GM18870 (cell line): ENCODE data around the gene CDH23.

Experiments used
- ATAC-seq: cut with Tn5 transposase; IDR thresholded peaks from one replicate; pipeline ENCODE4 v1.9.1; 2021; ENCODE audit warnings: moderate library complexity; ENCODE audit not compliant: unreplicated experiment

CDH23 gene

GRCh38 chr10:71713135-71714030 is 316.7 kb downstream of the CDH23 start:
- ATAC-seq = no peak

- no peak for ATAC-seq
Observed at GRCh38 chr10:71714031-71714410, 317.3 kb downstream of the CDH23 start.

- no peak for ATAC-seq
Observed at GRCh38 chr10:71714592-71714991, 317.9 kb downstream of the CDH23 start.

- ATAC-seq = no peak
Observed at GRCh38 chr10:71715026-71715425, 318.3 kb downstream of the CDH23 start.

- no peak for ATAC-seq
Observed at GRCh38 chr10:71715860-71716259, 319.1 kb downstream of the CDH23 start.

- no peak for ATAC-seq
Observed at GRCh38 chr10:71716426-71716825, 319.7 kb downstream of the CDH23 start.

GRCh38 chr10:71717056-71717455 is 320.3 kb downstream of the CDH23 start:
- no peak for ATAC-seq

GRCh38 chr10:71717551-71717951 is 320.8 kb downstream of the CDH23 start:
- no peak for ATAC-seq

- ATAC-seq = no peak
Observed at GRCh38 chr10:71718165-71718698, 321.5 kb downstream of the CDH23 start.

GRCh38 chr10:71719042-71719441 is 322.3 kb downstream of the CDH23 start:
- no peak for ATAC-seq

- ATAC-seq = no peak
Observed at GRCh38 chr10:71719464-71720201, 322.9 kb downstream of the CDH23 start, which contains the start of gene C10orf105. TSS of gene C10orf105 (minus strand) at chr10:71719778. CDS start at chr10:71716337, 3,441 bp downstream.

GRCh38 chr10:71720288-71720687 is 323.6 kb downstream of the CDH23 start:
- no peak for ATAC-seq

- ATAC-seq = no peak
Observed at GRCh38 chr10:71721313-71721712, 324.6 kb downstream of the CDH23 start.

- ATAC-seq = no peak
Observed at GRCh38 chr10:71722849-71723248, 326.1 kb downstream of the CDH23 start.

GRCh38 chr10:71723311-71723710 is 326.6 kb downstream of the CDH23 start:
- ATAC-seq = no peak

GRCh38 chr10:71724539-71724938 is 327.8 kb downstream of the CDH23 start:
- no peak for ATAC-seq

- no peak for ATAC-seq
Observed at GRCh38 chr10:71725249-71725648, 328.5 kb downstream of the CDH23 start.

GRCh38 chr10:71725998-71726579 is 329.4 kb downstream of the CDH23 start:
- no peak for ATAC-seq

- no peak for ATAC-seq
Observed at GRCh38 chr10:71726580-71727104, 329.9 kb downstream of the CDH23 start.

GRCh38 chr10:71727105-71727737 is 330.5 kb downstream of the CDH23 start:
- ATAC-seq = peak; percentile 48
